HUES48 (cell line): ENCODE measurements around the gene CDS2.

Experiments used
- H3K27ac ChIP-seq: one replicate; pipeline ENCODE4 v1.7.0; 2013; ENCODE audit warnings: low read depth, low read length, inconsistent platforms
- H3K27me3 ChIP-seq: 2 replicates; pipeline ENCODE4 v1.6.1; 2013; ENCODE audit warnings: mild to moderate bottlenecking, low read length; ENCODE audit not compliant: control insufficient read depth, insufficient read depth
- H3K36me3 ChIP-seq: 2 replicates; pipeline ENCODE4 v1.6.1; 2013; ENCODE audit warnings: low read length; ENCODE audit not compliant: control insufficient read depth, insufficient read depth
- H3K4me1 ChIP-seq: 2 replicates; pipeline ENCODE4 v1.6.1; 2013; ENCODE audit warnings: mild to moderate bottlenecking, low read length; ENCODE audit not compliant: control insufficient read depth, insufficient read depth
- H3K4me3 ChIP-seq: 2 replicates; pipeline ENCODE4 v1.5.1; 2013; ENCODE audit warnings: mild to moderate bottlenecking, low read depth, low read length
- H3K9ac ChIP-seq: 2 replicates; pipeline ENCODE4 v1.6.1; 2013; ENCODE audit warnings: mild to moderate bottlenecking, low read depth, low read length, moderate library complexity
- H3K9me3 ChIP-seq: 2 replicates; pipeline ENCODE4 v1.6.1; 2013; ENCODE audit warnings: low read length; ENCODE audit not compliant: control insufficient read depth, insufficient read depth

CDS2 gene

DNA sequence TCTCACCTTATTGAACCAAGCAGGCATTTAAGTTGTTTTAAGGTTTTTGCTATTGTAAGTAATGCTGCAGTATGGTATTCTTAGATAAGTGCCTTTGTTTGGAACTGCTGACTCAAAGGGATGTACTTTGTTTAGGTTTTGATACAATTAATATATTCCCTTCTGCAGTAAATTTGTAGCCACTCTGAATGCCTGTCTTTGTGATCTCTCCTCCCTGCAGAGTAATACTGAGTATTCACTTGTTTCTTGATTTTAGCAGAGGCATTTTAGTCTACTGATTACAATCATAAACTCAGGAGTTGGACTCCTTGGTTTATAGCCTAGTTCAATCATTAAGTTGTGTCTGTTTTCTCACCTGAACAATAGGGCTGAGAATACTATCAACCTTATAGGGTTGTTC, 13.4 kb downstream of the CDS2 start:
- Histone ChIP-seq H3K36me3 (no peaks in the 10 kb centered on the region; the same call in 1 of the 2 replicates), H3K9ac (no peak overlapping the region), H3K4me3 (no peak overlapping the region), H3K27ac (no peak overlapping the region), H3K4me1 (peaks cover 8% of the 10 kb centered on the region), H3K27me3 (no peaks in the 10 kb centered on the region), H3K9me3 (no peaks in the 10 kb centered on the region)

GRCh38 chr20:5141615-5142014, 14.8 kb downstream of the CDS2 start:
- Histone ChIP-seq H3K4me3 (no peak overlapping the region), H3K27me3 (no peaks in the 10 kb centered on the region), H3K9me3 (no peaks in the 10 kb centered on the region), H3K9ac (no peak overlapping the region), H3K4me1 (no peaks in the 10 kb centered on the region), H3K36me3 (no peaks in the 10 kb centered on the region; the same call in 1 of the 2 replicates), H3K27ac (no peak overlapping the region)

DNA sequence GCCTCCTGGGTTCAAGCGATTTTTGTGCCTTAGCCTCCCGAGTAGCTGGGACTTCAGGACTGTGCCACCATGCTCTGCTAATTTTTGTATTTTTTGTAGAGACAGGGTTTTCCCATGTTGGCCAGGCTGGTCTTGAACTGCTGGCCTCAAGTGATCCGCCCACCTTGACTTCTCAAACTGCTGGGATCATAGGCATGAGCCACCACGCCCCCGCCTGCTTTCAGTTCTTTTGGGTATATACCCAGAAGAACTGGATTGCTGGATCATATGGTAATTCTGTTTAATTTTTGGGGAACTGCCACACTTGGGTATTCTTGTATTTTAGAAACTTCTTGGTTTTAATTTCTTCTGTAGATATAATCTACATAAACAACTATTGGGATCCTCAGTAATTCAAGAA, 17.0 kb downstream of the CDS2 start:
- Histone ChIP-seq H3K4me1 (no peaks in the 10 kb centered on the region), H3K27ac (no peak overlapping the region), H3K9me3 (no peaks in the 10 kb centered on the region), H3K27me3 (no peaks in the 10 kb centered on the region), H3K36me3 (no peaks in the 10 kb centered on the region; the same call in 1 of the 2 replicates), H3K4me3 (no peak overlapping the region), H3K9ac (no peak overlapping the region)

DNA sequence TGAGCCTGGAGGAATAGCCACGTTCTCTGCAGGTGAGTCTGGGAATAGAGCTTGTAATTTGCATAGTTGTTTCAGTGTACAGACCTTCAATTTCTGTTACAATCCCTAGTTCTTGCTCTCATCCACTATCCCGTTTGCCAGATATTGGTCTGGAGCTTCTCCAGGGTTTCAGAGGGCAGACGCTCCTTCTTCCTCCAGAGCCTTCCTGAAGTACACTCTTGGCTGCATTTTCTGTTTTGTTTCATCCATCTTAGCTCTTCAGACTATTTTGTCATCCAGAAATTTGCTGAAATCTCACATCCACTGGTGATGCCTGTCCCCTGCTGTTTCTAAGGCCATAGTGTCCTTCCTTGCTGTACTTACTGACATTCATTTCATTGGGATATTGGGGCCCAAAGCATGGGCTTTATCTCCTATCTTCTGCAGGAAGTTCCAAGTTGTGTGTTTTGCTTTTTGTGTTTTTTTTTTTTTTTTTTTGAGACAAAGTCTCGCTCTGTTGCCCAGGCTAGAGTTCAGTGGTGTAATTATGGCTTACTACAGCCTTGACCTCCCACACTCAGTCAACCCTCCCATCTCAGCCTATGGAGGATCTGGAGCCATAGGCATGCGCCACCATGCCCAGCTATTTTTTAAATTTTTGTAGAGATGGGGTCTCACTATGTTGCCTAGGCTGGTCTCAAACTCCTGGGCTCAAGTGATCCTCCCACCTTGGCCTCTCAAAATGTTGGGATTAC, 18.7 kb downstream of the CDS2 start:
- no peak overlapping the region for H3K9ac ChIP-seq
- H3K27ac ChIP-seq: no peak overlapping the region
- no peaks in the 10 kb centered on the region for H3K27me3 ChIP-seq
- H3K4me1 ChIP-seq: no peaks in the 10 kb centered on the region
- no peaks in the 10 kb centered on the region for H3K9me3 ChIP-seq
- no peaks in the 10 kb centered on the region; the same call in 1 of the 2 replicates for H3K36me3 ChIP-seq
- H3K4me3 ChIP-seq: no peak overlapping the region

- Histone ChIP-seq H3K9me3 (no peaks in the 10 kb centered on the region), H3K4me3 (no peak overlapping the region), H3K36me3 (no peaks in the 10 kb centered on the region; the same call in 1 of the 2 replicates), H3K27ac (no peak overlapping the region), H3K9ac (no peak overlapping the region), H3K27me3 (no peaks in the 10 kb centered on the region), H3K4me1 (0 out of 2 replicates have a peak, but pooled peaks cover 3% of the 10 kb centered on the region)
These were observed 19.4 kb downstream of the CDS2 start for GRCh38 chr20:5146099-5146668.

- Histone ChIP-seq H3K36me3 (no peaks in the 10 kb centered on the region; the same call in 1 of the 2 replicates), H3K9me3 (no peaks in the 10 kb centered on the region), H3K27ac (no peak overlapping the region), H3K4me3 (no peak overlapping the region), H3K27me3 (no peaks in the 10 kb centered on the region), H3K4me1 (0 out of 2 replicates have a peak, but pooled peaks cover 3% of the 10 kb centered on the region), H3K9ac (no peak overlapping the region)
These were observed 20.2 kb downstream of the CDS2 start for GRCh38 chr20:5146871-5147592.

- H3K9ac ChIP-seq: no peak overlapping the region
- H3K4me3 ChIP-seq: no peak overlapping the region
- no peaks in the 10 kb centered on the region for H3K27me3 ChIP-seq
- H3K9me3 ChIP-seq: no peaks in the 10 kb centered on the region
- 0 out of 2 replicates have a peak, but pooled peaks cover 3% of the 10 kb centered on the region for H3K4me1 ChIP-seq
- H3K27ac ChIP-seq: no peak overlapping the region
- no peaks in the 10 kb centered on the region; the same call in 1 of the 2 replicates for H3K36me3 ChIP-seq
These were observed 21.8 kb downstream of the CDS2 start for GRCh38 chr20:5148581-5148980.

GRCh38 chr20:5149892-5150225, 23.1 kb downstream of the CDS2 start:
- Histone ChIP-seq H3K9ac (no peak overlapping the region), H3K4me1 (0 out of 2 replicates have a peak, but pooled peaks cover 3% of the 10 kb centered on the region), H3K4me3 (no peak overlapping the region), H3K36me3 (no peaks in the 10 kb centered on the region), H3K27me3 (no peaks in the 10 kb centered on the region), H3K27ac (no peak overlapping the region), H3K9me3 (no peaks in the 10 kb centered on the region)

GRCh38 chr20:5150226-5151076, 23.6 kb downstream of the CDS2 start:
- H3K27me3 ChIP-seq: no peaks in the 10 kb centered on the region
- H3K36me3 ChIP-seq: no peaks in the 10 kb centered on the region
- H3K9me3 ChIP-seq: no peaks in the 10 kb centered on the region
- H3K9ac ChIP-seq: no peak overlapping the region
- H3K4me1 ChIP-seq: 0 out of 2 replicates have a peak, but pooled peaks cover 3% of the 10 kb centered on the region
- no peak overlapping the region for H3K4me3 ChIP-seq
- H3K27ac ChIP-seq: no peak overlapping the region

- Histone ChIP-seq H3K4me1 (0 out of 2 replicates have a peak, but pooled peaks cover 9% of the 10 kb centered on the region), H3K27ac (no peak overlapping the region), H3K4me3 (no peak overlapping the region), H3K36me3 (no peaks in the 10 kb centered on the region), H3K27me3 (no peaks in the 10 kb centered on the region), H3K9me3 (no peaks in the 10 kb centered on the region), H3K9ac (no peak overlapping the region)
These were observed 26.3 kb downstream of the CDS2 start for GRCh38 chr20:5153152-5153467.
